HCT116 (cell line): Measurements from ENCODE around the gene TNXB. TPM values are rescaled to one million over a fixed set of nuclear protein-coding genes. Genes with fewer than 3 reads are reported as not detected.

Experiments
- ATAC-seq: fragments of 200-7000 bp; cut with Tn5 transposase; 2 replicates; pipeline ENCODE4 v1.9.1; 2020; ENCODE audit warnings: mild to moderate bottlenecking, moderate library complexity
- BruUV-seq: library from RNA; stranded (reverse); fragments of 400-500 nt; replicated peaks from 2 replicates; lab custom pipeline; 2021; lab: Mats Ljungman, UMichigan
- CTCF ChIA-PET: fragments of 300-600 bp; sonication (Branson Sonifier 250); formaldehyde crosslinking; loops from one replicate; lab custom pipeline; 2021; ENCODE audit warnings: antibody characterized with exemption; lab: Charles Lee
- POLR2A ChIA-PET: fragments of 300-600, 350-600 bp; sonication (Branson Sonifier 250); formaldehyde crosslinking; loops from one replicate; lab custom pipeline; 2021; ENCODE audit warnings: antibody characterized with exemption; lab: Charles Lee
- RAD21 ChIA-PET, 2 experiments: fragments of 300-600 bp; sonication (Branson Sonifier 250); formaldehyde crosslinking; loops; one replicate each; lab custom pipeline; 2023; ENCODE audit warnings: low total read pairs in 2 of 2; ENCODE audit not compliant: uncharacterized antibody in 2 of 2, unreplicated experiment in 2 of 2, low non-redundant PET in 1 of 2; lab: Charles Lee
- DNase-seq: peaks from one replicate; pipeline ENCODE4 v3.0.0-alpha.2; 2010; ENCODE audit warnings: low read depth, low spot score
- H2AFZ ChIP-seq: fragments of 200-600 bp; shearing (Covaris generic), sonication (generic); 2 replicates; pipeline ENCODE4 v1.6.1; 2017; ENCODE audit warnings: low read depth, mixed run types, mixed read lengths, antibody characterized with exemption, low read length; ENCODE audit not compliant: poor library complexity, severe bottlenecking
- H3K27ac ChIP-seq: 2 replicates; pipeline ENCODE4 v1.5.1; 2012; ENCODE audit warnings: low read depth, low read length
- H3K27me3 ChIP-seq: fragments of 200-600 bp; sonication (generic); 2 replicates; pipeline ENCODE4 v1.6.1; 2016; ENCODE audit warnings: mixed run types, low read length, mixed read lengths; ENCODE audit not compliant: insufficient read depth
- H3K36me3 ChIP-seq, 2 experiments: fragments of 200-500 bp in 1 of 2; fragments of 200-600 bp in 1 of 2; sonication (Bioruptor generic) in 1 of 2; sonication (generic) in 1 of 2; 2 replicates each; pipeline versions ENCODE4 v1.5.1 to v1.6.1; 2014 to 2016; ENCODE audit warnings: low read length in 2 of 2, inconsistent platforms in 1 of 2, mixed read lengths in 1 of 2, mixed run types in 1 of 2; ENCODE audit not compliant: insufficient read depth in 2 of 2, control insufficient read depth in 1 of 2
- H3K4me1 ChIP-seq, 2 experiments: fragments of 200-600 bp in 1 of 2; sonication (generic) in 1 of 2; 2 replicates each; pipeline versions ENCODE4 v1.5.1 to v1.6.1; 2012 to 2017; ENCODE audit warnings: low read length in 2 of 2, inconsistent platforms in 1 of 2, mild to moderate bottlenecking in 1 of 2, mixed read lengths in 1 of 2, mixed run types in 1 of 2, moderate library complexity in 1 of 2; ENCODE audit not compliant: insufficient read depth in 2 of 2, control insufficient read depth in 1 of 2
- H3K4me2 ChIP-seq: fragments of 200-600 bp; sonication (generic); 2 replicates; pipeline ENCODE4 v1.6.1; 2017; ENCODE audit warnings: mixed run types, low read length, mixed read lengths
- H3K4me3 ChIP-seq, 2 experiments: fragments of 200-600 bp in 1 of 2; sonication (generic) in 1 of 2; replicated peaks in 1 of 2; 2 replicates each; pipeline ENCODE4 v1.5.1; 2011 to 2016; ENCODE audit warnings: low read length in 2 of 2, control low read depth in 1 of 2, low read depth in 1 of 2, mild to moderate bottlenecking in 1 of 2, mixed read lengths in 1 of 2, mixed run types in 1 of 2
- H3K79me2 ChIP-seq: fragments of 200-600 bp; sonication (generic); 2 replicates; pipeline ENCODE4 v1.6.1; 2017; ENCODE audit warnings: mild to moderate bottlenecking, mixed run types, low read length, moderate library complexity, mixed read lengths; ENCODE audit not compliant: insufficient read depth
- H3K9ac ChIP-seq: fragments of 200-600 bp; sonication (generic); 2 replicates; pipeline ENCODE4 v1.6.1; 2016; ENCODE audit warnings: low read length, mixed read lengths
- H3K9me2 ChIP-seq: fragments of 200-600 bp; sonication (generic), shearing (Covaris generic); 2 replicates; pipeline ENCODE4 v1.6.1; 2017; ENCODE audit warnings: mixed run types, mild to moderate bottlenecking, moderate library complexity; ENCODE audit not compliant: insufficient read depth
- H3K9me3 ChIP-seq, 2 experiments: fragments of 200-500 bp in 1 of 2; fragments of 200-600 bp in 1 of 2; sonication (Bioruptor generic) in 1 of 2; sonication (generic) in 1 of 2; 2 replicates each; pipeline ENCODE4 v1.6.1; 2014 to 2017; ENCODE audit warnings: low read length in 2 of 2, mixed read lengths in 2 of 2, inconsistent platforms in 1 of 2, low read depth in 1 of 2, mild to moderate bottlenecking in 1 of 2, mixed run types in 1 of 2, moderate library complexity in 1 of 2; ENCODE audit not compliant: control insufficient read depth in 1 of 2, insufficient read depth in 1 of 2
- H4K20me1 ChIP-seq: fragments of 200-600 bp; sonication (generic), shearing (Covaris generic); 2 replicates; pipeline ENCODE4 v1.6.1; 2017; ENCODE audit warnings: mixed run types, mild to moderate bottlenecking, moderate library complexity; ENCODE audit not compliant: insufficient read depth
- CTCF ChIP-seq, 3 experiments: fragments of 200-600 bp in 1 of 3; sonication (generic) in 1 of 3; IDR thresholded peaks in 2 of 3; conservative IDR thresholded peaks in 1 of 3; 2 replicates each; pipeline ENCODE4 v1.5.1; 2012 to 2017; ENCODE audit warnings: low read depth in 2 of 3, low read length in 2 of 3, antibody characterized with exemption in 1 of 3, borderline replicate concordance in 1 of 3, control low read depth in 1 of 3, mild to moderate bottlenecking in 1 of 3, mixed read lengths in 1 of 3, mixed run types in 1 of 3, moderate library complexity in 1 of 3; ENCODE audit not compliant: insufficient read depth in 1 of 3
- RAD21 ChIP-seq: IDR thresholded peaks from 2 replicates; pipeline ENCODE4 v1.6.1; 2012; ENCODE audit warnings: low read depth, mild to moderate bottlenecking
- REST ChIP-seq: IDR thresholded peaks from 2 replicates; pipeline ENCODE4 v1.6.1; 2012; ENCODE audit warnings: low read depth
- intact Hi-C: fragments of 100-400 bp; cut with micrococcal nuclease; formaldehyde crosslinking; loops from 2 replicates; pipeline ENCODE4 v1.10.0; 2022
- total RNA-seq: library from RNA; stranded (reverse); gene quantifications from one replicate; pipeline ENCODE4 v1.2.1, GENCODE V29; 2021; ENCODE audit not compliant: unreplicated experiment

Gene TNXB
- total RNA-seq, 1 experiment from 2014 or later, result 8.5 TPM

GRCh38 chr6:32047855-32048766 lies 61.0 kb downstream of the TNXB start:
- Histone ChIP-seq H3K4me2 (peak overlapping the region; percentile 67), H4K20me1 (no peaks in the 10 kb centered on the region), H3K9ac (peak overlapping the region; percentile 26; the same call in 1 of the 2 replicates), H3K79me2 (no peaks in the 10 kb centered on the region), H3K27me3 (no peaks in the 10 kb centered on the region), H3K9me2 (no peaks in the 10 kb centered on the region), H2AFZ (no peak overlapping the region), H3K4me3 (no peak overlapping the region), H3K36me3 (no peaks in the 10 kb centered on the region), H3K27ac (no peak overlapping the region), H3K4me1 (peaks cover 9 to 27% of the 10 kb centered on the region in 2 experiments), H3K9me3 (no peaks in the 10 kb centered on the region)
- DNase-seq, result peak; percentile 34
- ChIA-PET RAD21 (no interaction called here), POLR2A (no interaction called here), CTCF (interaction anchor here (0.7 to 0.8 kb wide), 4 partner anchors 11 to 150 kb away, joined by 3 to 5 read pairs (median 3); no protein-coding TSS in a partner anchor)
- intact Hi-C loops, result no loop called here
- peak; percentile 94 for ATAC-seq
- TF ChIP-seq CTCF (IDR thresholded peaks at IDR 0.05 in 2 of 3, conservative IDR thresholded peaks at IDR 0.05 in 1 of 3; ENCODE audit: borderline replicate concordance in 1 of 3, insufficient read depth in 1 of 3, low read depth in 2 of 3, low read length in 2 of 3), result peak; percentile 51 to 76 (median 67)
- TF ChIP-seq RAD21, result peak; percentile 59
- TF ChIP-seq REST, result no peak
- no TSS peak for BruUV-seq
